Small intestine (tissue), 7 donors: ENCODE data around the gene TAS1R1. TPM values are rescaled to one million over a fixed set of nuclear protein-coding genes. Genes with fewer than 3 reads are reported as not detected.
"Not testable (repeated sequence)": the region's sequence is repeated elsewhere in the genome, so short reads cannot be mapped to it uniquely, and the experiment has no call there.

Experiments used
- DNase-seq, 2 donors: peaks; one replicate each; pipeline versions ENCODE4 v3.0.0 to v3.0.0-alpha.2; 2013
- FAIRE-seq: peaks from 2 replicates; lab custom pipeline; 2012; peaks lifted over from hg19 to GRCh38; lab: Jason Lieb, UNC
- H3K27ac ChIP-seq, 3 donors: one replicate each; pipeline ENCODE4 v1.5.1; 2013; ENCODE audit warnings: low read length in 2 of 3, mild to moderate bottlenecking in 2 of 3, control low read depth in 1 of 3, inconsistent platforms in 1 of 3, low read depth in 1 of 3, moderate library complexity in 1 of 3
- H3K27me3 ChIP-seq, 3 donors: one replicate each; pipeline ENCODE4 v1.6.1; 2013; ENCODE audit warnings: low read length in 3 of 3, inconsistent platforms in 1 of 3; ENCODE audit not compliant: control insufficient read depth in 3 of 3, insufficient read depth in 3 of 3
- H3K36me3 ChIP-seq, 3 donors: one replicate each; pipeline ENCODE4 v1.6.1; 2013; ENCODE audit warnings: low read length in 3 of 3, inconsistent platforms in 1 of 3, low read depth in 1 of 3, mild to moderate bottlenecking in 1 of 3, moderate library complexity in 1 of 3; ENCODE audit not compliant: control insufficient read depth in 3 of 3, insufficient read depth in 2 of 3
- H3K4me1 ChIP-seq, 3 donors: one replicate each; pipeline ENCODE4 v1.6.1; 2013; ENCODE audit warnings: low read length in 2 of 3, inconsistent platforms in 1 of 3, low read depth in 1 of 3, mild to moderate bottlenecking in 1 of 3, moderate library complexity in 1 of 3; ENCODE audit not compliant: control insufficient read depth in 3 of 3, insufficient read depth in 2 of 3
- H3K4me3 ChIP-seq, 3 donors: one replicate each; pipeline ENCODE4 v1.5.1; 2013; ENCODE audit warnings: low read length in 3 of 3, control low read depth in 1 of 3, inconsistent platforms in 1 of 3, low read depth in 1 of 3, mild to moderate bottlenecking in 1 of 3, moderate library complexity in 1 of 3
- H3K9me3 ChIP-seq, 2 donors: one replicate each; pipeline ENCODE4 v1.6.1; 2013; ENCODE audit warnings: low read depth in 1 of 2, low read length in 1 of 2; ENCODE audit not compliant: control insufficient read depth in 2 of 2, insufficient read depth in 1 of 2
- WGBS, 3 donors: extraction: QIAGEN DNeasy Blood & Tissue Kit; methylation state at CpG; one replicate each; pipeline ENCODE4 v1.1.7; 2013; 5-methylcytosine and 5-hydroxymethylcytosine counted together
- polyA plus RNA-seq, 4 donors: library from polyadenylated mRNA; stranded (reverse) in 3 of 4; unstranded in 1 of 4; fragments of 200-250 nt in 3 of 4; fragments of 120-200 nt in 1 of 4; gene quantifications; one replicate each; pipeline versions ENCODE4 v1.2.1 to v1.2.3, GENCODE V29; 2013
- donor health status: healthy with polysubstance abuse.
- donor health status: control.
- donor health status: control.
- donor health status: Bipolar disorder and iron deficiency.
- donor health status: healthy.

Gene TAS1R1
- polyA plus RNA-seq, 4 donors, result 0.07 to 0.27 (median 0.13) TPM; not detected in 1

GRCh38 chr1:6599991-6600390, 44.9 kb downstream of the TAS1R1 start:
- H3K9me3 ChIP-seq, H3K27me3 ChIP-seq, DNase-seq, FAIRE-seq: not testable (repeated sequence)
- peak overlapping the region in 2 of 3 donors; percentile 72 to 89 for H3K4me3 ChIP-seq
- 45 to 61% (median 60%) methylated on average over 8 of the region's 8 CpGs for WGBS, 3 donors
- H3K27ac ChIP-seq, result peak overlapping the region in 1 of 3 donors; percentile 95
- H3K4me1 ChIP-seq, result peaks cover 0 to 22% (median 3%) of the 10 kb centered on the region in 3 donors
- peaks cover 4 to 47% (median 5%) of the 10 kb centered on the region in 3 donors for H3K36me3 ChIP-seq

GRCh38 chr1:6600410-6601048, 45.4 kb downstream of the TAS1R1 start:
- Histone ChIP-seq H3K27ac (peak overlapping the region in 2 of 3 donors; percentile 71 to 95), H3K36me3 (peaks cover 4 to 42% (median 5%) of the 10 kb centered on the region in 3 donors), H3K4me1 (peaks cover 0 to 22% (median 3%) of the 10 kb centered on the region in 3 donors), H3K4me3 (peak overlapping the region; percentile 33 to 89 (median 72)), H3K9me3 (no peaks in the 10 kb centered on the region), H3K27me3 (no peaks in the 10 kb centered on the region)
- 12 to 18% (median 16%) methylated on average over 10 of the region's 10 CpGs for WGBS, 3 donors
- no peak for FAIRE-seq
- peak in 1 of 2 donors; percentile 16 for DNase-seq

GRCh38 chr1:6601049-6601922, 46.2 kb downstream of the TAS1R1 start:
- FAIRE-seq (no peak), DNase-seq (peak; percentile 78 to 80)
- Histone ChIP-seq H3K4me1 (peaks cover 0 to 22% (median 3%) of the 10 kb centered on the region in 3 donors), H3K4me3 (peak overlapping the region; percentile 72 to 89 (median 82)), H3K36me3 (peaks cover 4 to 34% (median 5%) of the 10 kb centered on the region in 3 donors), H3K27ac (peak overlapping the region; percentile 68 to 95 (median 71)), H3K9me3 (no peaks in the 10 kb centered on the region), H3K27me3 (no peaks in the 10 kb centered on the region)
- WGBS, 3 donors, result 0% methylated on average over 39 to 40 of the region's 40 CpGs

GRCh38 chr1:6601923-6602668, 47.0 kb downstream of the TAS1R1 start:
- 0% methylated on average over 77 to 103 of the region's 103 CpGs for WGBS, 3 donors
- H3K4me3 ChIP-seq, result peak overlapping the region; percentile 72 to 89 (median 82)
- peaks cover 0 to 22% (median 3%) of the 10 kb centered on the region in 3 donors for H3K4me1 ChIP-seq
- no peak for FAIRE-seq
- peak overlapping the region; percentile 68 to 95 (median 76) for H3K27ac ChIP-seq
- H3K27me3 ChIP-seq, result no peaks in the 10 kb centered on the region
- DNase-seq, result peak; percentile 43 to 84
- H3K36me3 ChIP-seq, result peaks cover 0 to 26% (median 5%) of the 10 kb centered on the region in 3 donors
- H3K9me3 ChIP-seq, result no peaks in the 10 kb centered on the region

- Histone ChIP-seq H3K36me3 (peaks cover 0 to 19% (median 4%) of the 10 kb centered on the region in 3 donors), H3K4me1 (peaks cover 0 to 22% (median 3%) of the 10 kb centered on the region in 3 donors), H3K4me3 (peak within 1 kb of the TSS; percentile 72 to 89 (median 82)), H3K27me3 (no peaks in the 10 kb centered on the region), H3K9me3 (no peaks in the 10 kb centered on the region), H3K27ac (peak within 1 kb of the TSS; percentile 95 to 100 (median 99))
- no peak for FAIRE-seq
- DNase-seq, result peak; percentile 88 to 94
- 0% methylated on average over 24 to 84 of the region's 84 CpGs for WGBS, 3 donors
Measured at GRCh38 chr1:6602669-6603237, 47.6 kb downstream of the TAS1R1 start, which contains the start of gene KLHL21. TSS of gene KLHL21 (minus strand) at chr1:6602869. CDS start at chr1:6602817, 52 bp downstream.

GRCh38 chr1:6603238-6603914, 48.3 kb downstream of the TAS1R1 start:
- Histone ChIP-seq H3K4me1 (peaks cover 0 to 22% (median 3%) of the 10 kb centered on the region in 3 donors), H3K4me3 (peak overlapping the region; percentile 41 to 89 (median 54)), H3K36me3 (peaks cover 0 to 13% (median 0%) of the 10 kb centered on the region in 3 donors), H3K9me3 (no peaks in the 10 kb centered on the region), H3K27me3 (no peaks in the 10 kb centered on the region), H3K27ac (peak overlapping the region; percentile 95 to 100 (median 99))
- FAIRE-seq (no peak), DNase-seq (peak; percentile 71 to 90)
- WGBS, 3 donors, result 1% methylated on average over 35 to 36 of the region's 36 CpGs

- no peak for FAIRE-seq
- peak overlapping the region; percentile 95 to 100 (median 99) for H3K27ac ChIP-seq
- no peaks in the 10 kb centered on the region for H3K9me3 ChIP-seq
- H3K36me3 ChIP-seq, result peaks cover 0 to 9% (median 0%) of the 10 kb centered on the region in 3 donors
- WGBS, 3 donors, result 38 to 65% (median 63%) methylated on average over 19 of the region's 19 CpGs
- peak overlapping the region in 2 of 3 donors; percentile 41 to 89 for H3K4me3 ChIP-seq
- H3K27me3 ChIP-seq, result no peaks in the 10 kb centered on the region
- peaks cover 0 to 22% (median 3%) of the 10 kb centered on the region in 3 donors for H3K4me1 ChIP-seq
- no peak for DNase-seq
Measured at GRCh38 chr1:6603915-6604558, 48.9 kb downstream of the TAS1R1 start.
